ENCODE data around the gene NT5C2.

- TF ChIP-seq POLR2AphosphoS5 (IDR thresholded peaks at IDR 0.05; ENCODE audit: borderline replicate concordance, low read depth, low read length) (no peak), EZH2 (IDR thresholded peaks at IDR 0.05) (no peak), FOXP2 (optimal IDR thresholded peaks at IDR 0.05; ENCODE audit: control extremely low read depth, extremely low read length, insufficient read depth) (no peak)
Measured at GRCh38 chr10:103045961-103046360, 147.1 kb downstream of the NT5C2 start.

All from SK-N-MC (cell line).